ENCODE measurements around the gene KLHL4.
"Not testable (repeated sequence)": the region's sequence is repeated elsewhere in the genome, so short reads cannot be mapped to it uniquely, and the experiment has no call there.

- TF ChIP-seq POLR2A (IDR thresholded peaks at IDR 0.05; ENCODE audit: insufficient read depth in 1 of 2, low read depth in 2 of 2, low read length in 2 of 2); FOXK2 (IDR thresholded peaks at IDR 0.05); SP1 (IDR thresholded peaks at IDR 0.05); SP1 (CRISPR knock-in tag; IDR thresholded peaks at IDR 0.05); CTCF (CRISPR knock-in tag; IDR thresholded peaks at IDR 0.05); NBN (conservative IDR thresholded peaks at IDR 0.05); ZNF317 (CRISPR knock-in tag; IDR thresholded peaks at IDR 0.05); JUND (CRISPR knock-in tag; IDR thresholded peaks at IDR 0.05); LRRFIP1 (CRISPR knock-in tag; conservative IDR thresholded peaks at IDR 0.05); NR2F2 (IDR thresholded peaks at IDR 0.05; ENCODE audit: borderline replicate concordance, low read depth); SIN3A (IDR thresholded peaks at IDR 0.05; ENCODE audit: borderline replicate concordance, low read depth, low read length); ZBTB7B (CRISPR knock-in tag; IDR thresholded peaks at IDR 0.05); ZNF326 (CRISPR knock-in tag; IDR thresholded peaks at IDR 0.05; ENCODE audit: borderline replicate concordance): not testable (repeated sequence)
Measured at GRCh38 chrX:87641439-87641838, 123.8 kb downstream of the KLHL4 start.
